Activated CD4-positive, alpha-beta T cell treated with anti-CD3 and anti-CD28 coated beads, Interleukin-10, Interleukin-2, amounts not matched to agents 100 ng/mL and 50 ng/mL, durations not matched to agents 16 hours and 8 hours (primary cell): ENCODE data around the gene FOXN1.

Experiments used
- DNase-seq: peaks from one replicate; pipeline ENCODE4 v3.0.0-alpha.2; 2020

The FOXN1 gene

GRCh38 chr17:28576758-28577465 lies 70.8 kb downstream of the FOXN1 start, which contains the start of gene ALDOC:
Gene ALDOC, minus strand, starts transcription at chr17:28576895. Its CDS starts 1,363 bp downstream, at chr17:28575532.
- DNase-seq, result peak; percentile 98

GRCh38 chr17:28577466-28577824 lies 71.3 kb downstream of the FOXN1 start:
- DNase-seq, result no peak

GRCh38 chr17:28578246-28579195 lies 72.4 kb downstream of the FOXN1 start:
- DNase-seq, result no peak

- peak; percentile 89 for DNase-seq
Measured at GRCh38 chr17:28579526-28579925, 73.4 kb downstream of the FOXN1 start.

- DNase-seq, result no peak
Measured at GRCh38 chr17:28580959-28581358, 74.8 kb downstream of the FOXN1 start.

GRCh38 chr17:28582513-28582912 lies 76.4 kb downstream of the FOXN1 start:
- DNase-seq, result no peak

GRCh38 chr17:28584434-28584833 lies 78.3 kb downstream of the FOXN1 start:
- DNase-seq, result no peak

GRCh38 chr17:28585851-28586250 lies 79.7 kb downstream of the FOXN1 start:
- no peak for DNase-seq
